CD1c-positive myeloid dendritic cell (primary cell): ENCODE results near the gene WFDC1.

ENCODE experiments used
- DNase-seq: peaks from one replicate; pipeline ENCODE4 v3.0.0-alpha.2; 2016; ENCODE audit errors: extremely low spot score

The WFDC1 gene, protein sequence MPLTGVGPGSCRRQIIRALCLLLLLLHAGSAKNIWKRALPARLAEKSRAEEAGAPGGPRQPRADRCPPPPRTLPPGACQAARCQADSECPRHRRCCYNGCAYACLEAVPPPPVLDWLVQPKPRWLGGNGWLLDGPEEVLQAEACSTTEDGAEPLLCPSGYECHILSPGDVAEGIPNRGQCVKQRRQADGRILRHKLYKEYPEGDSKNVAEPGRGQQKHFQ

DNA sequence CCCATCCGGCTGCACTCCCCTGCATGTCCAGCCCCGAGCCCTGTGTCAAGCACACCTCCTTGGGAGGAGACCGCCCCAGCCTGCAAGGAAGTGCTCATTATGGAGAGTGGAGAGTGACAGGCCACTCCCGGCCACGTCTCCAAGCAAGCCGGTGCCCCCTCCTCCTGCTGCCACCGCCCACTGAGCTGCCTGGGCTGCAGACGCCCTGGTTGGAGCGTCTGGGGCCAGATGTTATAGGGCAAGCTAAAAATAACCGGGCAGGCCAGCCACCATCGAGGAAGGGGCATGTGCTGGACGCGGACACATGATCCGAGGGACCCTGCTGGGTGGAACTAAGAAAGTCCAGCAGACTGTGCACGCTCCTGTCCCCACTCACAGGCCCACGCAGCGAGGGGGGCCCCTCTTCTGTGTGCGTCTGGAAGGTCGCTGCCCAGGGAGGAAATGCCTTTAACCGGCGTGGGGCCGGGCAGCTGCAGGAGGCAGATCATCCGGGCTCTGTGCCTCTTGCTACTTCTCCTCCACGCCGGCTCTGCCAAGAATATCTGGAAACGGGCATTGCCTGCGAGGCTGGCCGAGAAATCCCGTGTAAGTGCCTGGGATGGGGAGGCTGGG, at the start of gene WFDC1:
WFDC1 (plus strand) TSS at position 348 of the 612 bp plus-strand sequence; CDS start at position 442, 94 bp downstream.
- peak; percentile 26 for DNase-seq

DNA sequence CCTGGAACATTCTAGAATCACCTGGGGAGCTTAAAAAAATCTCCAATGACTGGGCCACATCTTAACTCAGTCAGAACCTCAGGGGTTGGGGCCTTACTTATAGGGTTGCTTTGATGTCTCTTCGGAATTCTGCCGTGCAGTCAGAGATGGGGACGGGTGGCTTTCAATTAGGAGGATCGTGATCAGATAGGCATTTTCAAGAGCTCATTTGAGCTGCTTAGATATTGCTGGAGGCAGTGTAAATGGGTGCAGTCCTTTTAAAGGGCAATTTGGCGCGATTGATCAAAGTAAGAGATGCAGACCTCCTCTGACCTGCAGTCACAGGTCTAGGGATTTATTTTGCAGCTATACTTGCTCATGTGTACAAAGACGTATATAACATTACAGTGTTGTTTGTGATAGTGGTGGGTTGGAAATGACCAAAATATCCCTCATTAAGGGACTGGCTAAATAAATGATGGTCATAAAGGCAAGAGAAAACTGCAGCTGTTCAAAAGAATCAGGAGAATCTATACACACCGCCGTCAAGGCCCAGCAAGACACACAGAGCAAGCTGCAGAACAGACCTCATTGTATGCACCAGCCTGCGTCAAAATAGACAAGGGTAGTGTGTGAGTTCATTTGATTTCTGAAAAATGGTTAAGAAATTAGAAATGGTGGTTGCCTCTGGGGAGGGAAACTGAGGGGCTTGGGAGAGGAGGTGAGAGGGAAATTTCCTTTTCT, 48.6 kb upstream of the WFDC1 start:
- DNase-seq, result no peak

DNA sequence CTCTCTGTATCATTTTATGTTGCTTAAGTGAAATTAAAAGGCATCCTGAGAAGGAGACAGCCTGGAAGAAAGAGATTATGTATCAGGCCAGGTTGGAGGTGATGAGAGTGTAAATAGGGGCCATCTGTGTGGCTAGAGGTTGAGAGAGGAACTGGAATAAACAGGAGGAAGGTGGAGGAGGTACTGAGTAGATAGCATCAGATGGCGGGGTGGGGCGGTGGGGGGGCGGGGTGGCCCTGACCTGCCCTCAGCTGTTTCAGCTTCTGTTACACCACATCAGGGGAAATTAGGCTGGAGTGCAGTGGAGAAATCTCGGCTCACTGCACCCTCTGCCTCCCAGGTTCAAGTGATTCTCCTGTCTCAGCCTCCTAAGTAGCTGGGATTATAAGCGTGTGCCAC, 48.0 kb upstream of the WFDC1 start:
- no peak for DNase-seq

DNA sequence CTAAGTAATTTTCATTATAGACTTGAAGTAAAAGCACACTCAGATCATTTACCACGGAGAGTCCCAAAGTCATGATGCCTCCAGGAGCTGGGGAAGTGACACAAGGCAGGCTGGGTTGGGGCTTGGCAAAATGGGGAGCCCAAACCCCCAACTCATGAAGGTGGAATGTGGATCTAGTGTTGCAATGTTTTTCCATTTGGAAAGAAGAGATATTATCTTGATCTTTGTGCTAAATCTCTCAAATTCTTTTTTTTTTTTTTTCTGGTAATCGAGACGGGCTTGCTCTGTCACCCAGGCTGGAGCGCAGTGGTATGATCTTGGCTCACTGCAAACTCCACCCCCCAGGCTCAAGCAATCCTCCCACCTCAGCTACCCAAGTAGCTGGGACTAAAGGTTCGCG, 47.3 kb upstream of the WFDC1 start:
- no peak for DNase-seq

DNA sequence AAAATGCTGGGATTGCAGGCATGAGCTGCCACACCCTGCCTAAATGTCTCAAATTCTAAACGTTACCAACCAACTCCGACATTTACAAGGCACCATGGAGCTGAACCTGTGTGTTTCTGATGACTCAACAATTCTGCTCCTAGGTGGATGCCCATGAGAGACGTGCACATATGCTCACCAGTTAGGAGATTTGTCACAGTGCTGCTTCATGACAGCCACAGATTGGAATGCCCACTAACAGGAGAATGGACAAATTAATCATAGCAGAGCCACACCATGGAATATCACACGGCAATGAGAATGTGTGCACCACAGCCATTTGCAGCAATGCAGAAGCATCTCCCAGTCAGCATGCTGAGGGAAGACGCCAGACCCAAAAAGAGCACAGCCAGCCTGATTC, 46.8 kb upstream of the WFDC1 start:
- DNase-seq, result no peak

DNA sequence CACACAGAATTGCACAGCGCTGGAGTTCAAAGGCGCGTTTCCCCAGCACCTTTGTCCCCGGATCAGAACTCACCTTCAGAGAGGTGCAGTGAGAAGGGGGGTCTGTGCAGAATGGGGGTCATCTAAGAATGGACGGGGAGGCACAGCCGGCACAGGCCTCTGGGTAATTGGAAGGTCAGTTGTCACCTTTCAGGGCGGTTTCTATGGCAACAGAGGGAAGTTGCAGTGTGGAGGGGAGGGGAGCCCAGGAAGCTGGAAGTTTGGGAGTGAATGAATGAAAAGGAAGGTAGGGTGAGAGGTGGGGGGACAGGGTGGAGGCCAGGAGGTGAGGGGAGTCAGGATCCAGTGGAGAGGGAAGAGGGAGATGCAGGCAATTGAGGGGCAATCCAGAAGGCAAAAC, 42.5 kb upstream of the WFDC1 start:
- DNase-seq, result no peak

DNA sequence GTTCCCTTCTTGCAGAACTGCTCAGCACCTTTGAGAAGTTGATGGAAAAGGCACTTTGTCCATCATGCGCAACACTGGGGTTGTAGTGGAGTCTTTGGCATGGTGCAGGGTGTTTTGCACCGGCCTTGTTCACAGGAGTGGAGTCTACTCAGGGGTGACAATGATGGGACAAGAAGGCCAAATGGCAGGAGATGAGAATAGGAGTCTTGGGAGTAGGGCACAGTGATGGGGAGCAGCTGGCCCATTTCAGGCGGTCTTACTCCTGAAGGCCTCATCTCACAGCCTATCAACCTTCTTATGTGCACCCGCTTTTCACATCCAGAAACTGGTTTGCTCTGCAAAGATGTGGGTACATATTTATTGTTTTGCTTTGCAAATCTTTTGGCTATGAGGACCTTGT, 41.5 kb upstream of the WFDC1 start:
- DNase-seq, result no peak

DNA sequence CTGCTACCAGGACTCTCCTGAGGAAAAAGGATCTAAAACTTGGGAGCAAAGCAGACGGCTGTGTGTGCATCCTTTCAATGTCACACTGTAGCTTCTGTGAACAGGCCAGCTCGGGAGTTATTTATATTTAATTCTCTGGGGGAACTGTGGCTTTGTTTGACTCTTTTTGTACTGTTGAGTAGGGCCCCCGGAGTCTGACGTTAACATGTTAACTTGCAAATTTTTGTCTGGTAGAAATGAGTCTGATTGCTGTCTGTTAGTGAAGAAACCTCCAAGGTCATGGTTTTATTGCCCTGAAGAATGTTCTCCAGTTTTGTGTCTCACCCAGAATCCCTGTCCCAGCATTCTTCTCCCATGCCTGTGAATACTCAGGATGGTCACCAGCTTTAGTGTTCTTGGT, 40.6 kb upstream of the WFDC1 start:
- DNase-seq, result no peak

DNA sequence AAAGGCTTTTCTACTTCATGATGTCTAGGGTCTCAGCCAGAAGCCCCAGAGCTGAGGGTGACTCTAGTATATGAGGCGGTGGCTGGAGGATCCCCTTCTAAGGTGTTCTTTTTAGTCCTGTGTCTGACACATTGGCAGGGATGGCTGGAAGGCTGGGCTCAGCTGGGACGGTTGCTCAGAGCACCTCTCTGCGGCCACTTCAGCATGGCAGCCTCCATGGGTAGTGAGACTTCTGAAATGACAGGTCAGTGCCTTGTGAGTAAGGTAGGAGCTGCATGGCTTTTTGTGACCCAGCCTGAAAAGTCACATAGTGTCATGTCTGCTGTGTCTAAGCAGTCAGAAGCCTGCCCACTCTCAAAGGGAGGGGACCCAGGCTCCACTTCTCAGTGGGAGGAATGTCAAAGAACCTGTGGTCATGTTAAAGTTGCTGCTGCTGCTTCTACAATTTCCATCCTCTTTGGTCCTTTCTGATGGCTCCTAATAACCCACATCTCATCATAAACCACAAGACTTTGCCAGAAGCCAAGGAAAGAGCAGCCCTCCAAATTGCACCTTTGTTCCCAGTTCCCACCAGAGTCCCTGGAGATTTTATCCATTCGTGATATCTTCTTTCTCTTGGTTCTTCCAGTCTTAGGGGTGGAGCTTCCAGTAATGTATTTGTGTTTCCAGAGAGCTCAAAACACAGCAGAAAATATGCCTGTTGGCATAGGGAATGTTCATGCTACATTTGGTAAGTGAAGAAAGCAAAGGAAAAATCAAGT, 39.4 kb upstream of the WFDC1 start:
- DNase-seq, result no peak

DNA sequence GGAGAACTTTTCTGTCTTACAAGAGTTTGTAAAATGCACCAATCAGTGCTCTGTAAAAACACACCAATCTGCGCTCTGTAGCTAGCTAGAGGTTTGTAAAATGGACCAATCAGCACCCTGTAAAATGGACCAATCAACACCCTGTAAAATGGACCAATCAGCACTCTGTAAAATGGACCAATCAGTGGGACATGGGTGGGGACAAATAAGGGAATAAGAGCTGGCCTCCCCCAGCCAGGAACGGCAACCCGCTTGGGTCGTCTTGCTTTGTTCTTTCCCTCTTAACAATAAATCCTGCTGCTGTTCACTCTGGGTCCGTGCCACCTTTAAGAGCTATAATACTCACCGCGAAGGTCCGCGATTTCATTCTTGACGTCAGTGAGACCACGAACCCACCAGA, 36.4 kb upstream of the WFDC1 start:
- no peak for DNase-seq

DNA sequence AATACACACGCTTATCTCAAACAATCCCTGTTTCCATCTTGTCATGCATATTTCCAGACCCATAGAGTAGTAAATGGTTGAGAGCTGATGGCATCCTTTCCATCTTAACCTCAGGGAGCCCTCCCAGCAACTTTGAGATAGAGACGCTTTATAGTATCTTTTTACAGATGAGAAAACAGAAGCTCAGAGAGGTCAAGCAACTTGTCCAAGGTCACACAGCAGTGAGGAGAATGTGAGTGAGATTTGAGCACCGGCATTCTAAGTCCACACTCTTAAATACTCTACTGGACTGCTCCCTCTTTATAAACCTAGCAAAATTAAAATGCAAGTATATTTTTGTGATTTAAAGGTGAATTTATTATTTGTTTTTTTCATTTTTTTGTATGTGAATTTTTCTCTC, 35.0 kb upstream of the WFDC1 start:
- no peak for DNase-seq

DNA sequence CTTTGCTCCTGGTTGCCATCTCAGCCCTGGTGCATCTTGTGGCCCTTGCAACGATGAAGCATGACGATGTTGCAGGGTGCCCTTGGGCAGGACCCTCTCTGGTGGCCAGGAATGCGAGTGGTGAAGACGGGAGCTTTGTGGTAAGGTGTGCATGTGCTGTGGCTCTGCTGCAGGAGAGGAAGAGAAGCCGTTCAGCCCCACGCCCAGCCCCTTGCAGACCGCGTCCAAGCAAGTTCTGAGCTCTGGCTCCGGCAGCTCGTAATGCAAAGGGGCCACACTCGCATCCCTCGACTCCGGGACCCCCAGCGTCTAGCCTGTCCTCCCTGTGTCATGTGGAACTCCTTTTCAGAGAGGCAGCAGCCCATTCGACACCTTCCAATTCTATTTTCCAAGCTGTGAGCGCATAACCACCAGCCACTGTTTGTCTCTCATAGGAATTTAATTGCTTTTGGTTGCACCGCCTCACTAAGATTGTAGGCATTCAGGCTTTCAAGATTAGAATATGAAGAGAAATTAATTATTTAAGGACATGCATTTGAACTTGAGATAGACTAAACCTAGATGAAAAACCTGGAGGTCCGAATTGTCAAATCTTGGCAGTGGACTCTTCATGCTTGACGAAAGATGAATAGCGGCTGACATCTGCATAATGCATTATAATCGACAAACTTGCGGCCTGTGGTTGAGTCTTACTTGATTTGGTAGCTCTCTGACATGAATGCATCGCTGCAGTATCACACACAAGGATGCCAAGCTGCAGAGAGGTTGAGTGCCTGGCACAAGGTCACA, 33.7 kb upstream of the WFDC1 start:
- no peak for DNase-seq

DNA sequence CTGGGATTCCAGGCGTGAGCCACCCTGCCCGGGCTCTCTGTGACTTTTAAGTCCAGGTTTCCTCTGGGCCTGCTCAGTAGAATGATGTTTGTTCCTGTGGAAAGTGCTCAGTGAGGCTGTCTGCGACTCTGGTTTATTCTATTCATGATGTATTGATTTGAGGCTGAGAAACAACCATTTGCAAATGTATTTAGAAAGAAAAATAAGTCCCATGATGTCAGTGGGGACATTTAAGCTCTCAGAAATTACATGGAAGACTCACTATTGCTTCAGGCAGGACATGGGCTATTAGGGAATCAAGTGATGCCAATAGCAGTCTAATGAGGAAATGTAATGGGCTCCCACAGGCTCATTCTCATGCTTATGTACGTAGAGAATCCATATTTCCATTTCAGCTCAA, 32.6 kb upstream of the WFDC1 start:
- no peak for DNase-seq

DNA sequence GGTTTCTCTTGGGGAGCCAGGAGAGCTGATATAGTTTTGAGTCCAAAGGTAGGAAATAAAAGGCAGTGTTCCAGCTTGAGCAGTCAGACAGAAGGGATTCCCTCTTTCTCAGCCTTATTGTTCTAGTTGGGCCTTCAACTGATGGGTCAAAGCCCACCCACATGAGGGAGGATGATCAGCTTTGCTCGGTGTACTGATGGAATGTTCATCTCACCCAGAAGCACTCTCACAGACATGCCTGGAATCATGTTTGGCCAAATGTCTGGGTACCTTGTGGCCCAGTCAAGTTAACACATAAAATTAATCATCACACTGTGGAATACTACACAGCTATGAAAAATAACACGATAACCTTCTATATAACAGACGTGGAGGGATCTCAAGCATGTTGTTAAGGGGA, 31.7 kb upstream of the WFDC1 start:
- no peak for DNase-seq

DNA sequence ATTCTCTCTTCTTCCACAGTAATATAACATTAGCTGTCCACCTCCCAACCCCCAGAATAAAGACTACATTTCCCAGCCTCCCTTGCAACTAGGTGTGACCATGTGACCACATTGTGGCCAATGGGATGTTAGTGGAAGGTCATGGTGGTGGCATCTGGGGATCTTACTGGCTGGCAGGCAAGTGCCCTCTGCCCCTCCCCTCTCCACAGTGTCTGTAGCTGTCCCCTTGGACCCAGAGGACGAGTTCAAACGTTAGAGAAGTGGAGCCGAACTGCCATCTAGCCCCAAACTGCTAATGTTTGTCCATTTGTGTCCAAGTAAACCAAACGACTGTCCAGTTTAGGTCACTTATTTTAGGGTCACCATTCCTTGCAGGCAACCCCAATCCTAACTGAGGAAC, 28.2 kb upstream of the WFDC1 start:
- DNase-seq, result peak; percentile 48

DNA sequence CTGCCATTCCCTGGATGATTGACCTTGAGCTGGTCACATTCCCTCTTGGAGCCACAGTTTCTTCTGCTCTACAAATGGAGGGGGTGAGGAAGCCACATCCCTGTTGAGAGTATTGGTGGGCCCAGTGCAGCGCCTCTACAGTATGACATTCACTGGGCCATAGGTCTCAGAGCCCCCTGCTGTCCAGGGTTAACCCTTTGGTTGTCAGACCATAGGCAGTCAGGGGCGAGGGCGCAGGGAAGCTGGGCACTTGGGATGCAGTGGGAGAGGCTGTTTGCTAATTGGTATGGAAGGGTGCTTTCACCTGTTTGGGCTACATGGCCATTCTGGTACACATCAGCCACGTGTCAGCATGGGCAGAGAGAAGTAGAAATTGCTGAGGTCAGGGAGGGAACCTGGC, 27.3 kb upstream of the WFDC1 start:
- no peak for DNase-seq

DNA sequence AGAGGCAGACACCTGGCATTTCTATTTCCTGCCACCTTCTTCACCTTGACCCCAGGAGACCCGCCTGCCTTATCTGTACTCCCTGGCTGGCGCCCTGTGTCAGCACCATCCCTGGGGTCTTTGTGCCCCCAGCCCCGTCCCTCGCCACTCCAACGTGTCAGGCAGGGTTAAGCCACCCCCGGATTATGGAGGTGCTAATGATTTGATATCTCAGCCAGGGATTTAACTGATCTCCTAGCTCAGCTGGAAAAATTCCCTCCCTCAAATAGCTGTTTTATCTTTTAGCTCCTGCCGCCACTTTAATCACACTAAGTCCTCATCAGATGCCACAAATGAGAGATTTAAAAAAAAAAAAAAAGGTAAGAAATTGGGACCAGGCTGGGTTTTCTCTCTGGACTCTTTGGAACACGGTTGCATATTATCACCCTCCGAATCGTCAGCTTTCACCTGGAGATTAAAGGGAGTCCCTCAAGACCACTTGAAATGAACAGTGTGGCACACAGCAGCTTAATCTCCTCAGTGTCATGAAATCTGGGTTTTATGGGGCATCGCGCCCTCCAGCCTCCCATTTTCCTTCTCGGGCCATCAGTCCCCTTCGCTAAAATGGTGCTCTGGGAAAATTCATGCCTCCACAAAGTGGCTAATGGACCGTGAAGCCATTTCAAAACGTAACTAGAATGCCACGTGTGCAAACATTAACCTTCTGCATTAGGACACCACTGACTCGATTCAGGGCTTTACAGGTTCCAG, 26.2 kb upstream of the WFDC1 start:
- DNase-seq, result no peak

DNA sequence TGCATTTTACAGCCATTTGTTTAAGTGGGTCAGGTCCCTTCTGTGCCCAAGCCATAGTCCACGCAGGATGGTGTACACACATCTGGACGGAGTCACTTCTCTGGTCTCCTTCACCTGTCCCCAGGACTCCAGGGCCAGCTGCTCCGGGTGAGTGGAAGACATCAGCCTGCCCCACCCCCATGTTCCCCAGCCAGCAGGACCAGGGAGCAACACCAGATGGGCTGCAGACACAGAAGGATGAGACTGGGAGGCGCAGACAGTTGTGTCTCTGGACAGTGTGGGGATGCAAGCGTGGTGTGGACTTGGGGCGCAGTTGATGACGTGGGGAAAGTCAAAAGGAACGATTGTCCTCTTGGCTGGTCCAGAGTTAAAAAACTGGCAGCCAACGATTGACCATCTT, 24.6 kb upstream of the WFDC1 start:
- DNase-seq, result no peak

DNA sequence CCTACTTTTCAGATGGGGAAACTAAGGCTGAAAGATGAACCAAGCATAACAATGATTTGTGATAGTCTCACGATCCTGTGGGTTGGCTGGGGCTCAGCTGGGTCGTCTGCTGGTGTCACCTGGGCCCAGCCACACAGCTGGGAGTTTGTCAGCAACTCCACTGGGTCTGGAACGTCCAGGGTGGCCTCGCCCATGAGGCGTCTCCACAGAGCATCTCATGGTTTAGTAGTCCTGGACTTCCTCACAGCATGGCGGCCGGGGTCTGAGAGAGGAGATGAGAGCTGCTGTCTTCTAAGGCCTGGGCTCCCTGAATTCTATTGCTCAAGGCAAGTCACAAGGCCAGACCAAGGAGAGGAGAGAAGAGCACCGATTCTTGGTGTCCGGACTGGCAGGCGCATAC, 24.1 kb upstream of the WFDC1 start:
- no peak for DNase-seq

DNA sequence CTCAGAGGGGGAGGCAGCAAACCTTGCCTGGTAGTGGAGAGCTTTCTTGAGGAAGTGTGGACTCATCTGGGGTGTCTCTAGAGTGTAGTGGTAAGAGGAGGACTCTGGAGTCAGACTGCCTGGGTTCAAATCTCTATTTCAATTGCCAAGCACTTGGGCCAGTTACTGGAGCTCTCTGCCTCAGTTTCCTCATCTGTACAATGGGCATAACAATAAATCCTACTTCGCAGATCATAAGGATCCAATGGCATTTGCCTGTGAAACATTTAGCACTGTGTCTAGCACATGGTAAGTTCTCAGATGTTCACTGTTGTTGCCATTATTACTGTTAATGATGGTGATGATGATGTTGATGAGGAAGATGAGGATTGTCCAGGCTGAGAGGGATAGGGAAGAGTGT, 23.6 kb upstream of the WFDC1 start:
- no peak for DNase-seq

DNA sequence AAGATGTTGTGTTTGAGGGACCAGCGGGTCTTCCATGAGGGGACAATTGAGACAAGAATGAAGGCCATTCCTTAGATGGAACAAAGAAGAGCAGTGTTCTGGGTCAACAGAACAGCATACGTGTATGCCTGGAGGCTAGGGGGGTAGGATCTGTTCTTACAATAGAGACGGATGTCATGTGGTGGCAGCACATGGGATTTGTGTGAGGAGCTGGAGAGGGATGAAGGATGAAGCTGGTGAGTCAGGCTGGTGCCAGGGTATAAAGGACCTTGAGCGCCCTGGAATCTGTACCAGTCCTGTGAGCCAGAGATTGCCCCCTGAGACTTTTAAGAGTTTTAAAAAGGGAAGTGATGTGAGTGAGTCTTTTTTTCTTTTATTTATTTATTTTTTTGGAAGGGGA, 22.8 kb upstream of the WFDC1 start:
- no peak for DNase-seq
